MCF 10A (cell line): ENCODE measurements around the gene F7. TPM values are rescaled to one million over a fixed set of nuclear protein-coding genes. Genes with fewer than 3 reads are reported as not detected.

Experiments used
- BruUV-seq: library from RNA; stranded (reverse); fragments of 400-500 nt; replicated peaks from 2 replicates; lab custom pipeline; 2021; lab: Mats Ljungman, UMichigan
- CTCF ChIA-PET: fragments of 300-600 bp; sonication (Branson Sonifier 250); formaldehyde crosslinking; extraction: SDS; loops from one replicate; lab custom pipeline; 2021; ENCODE audit warnings: antibody characterized with exemption, inconsistent platforms; lab: Yijun Ruan, JAX
- POLR2A ChIA-PET: fragments of 300-600, 350-650 bp; sonication (Branson Sonifier 250); formaldehyde crosslinking; extraction: SDS; loops from one replicate; lab custom pipeline; 2020; ENCODE audit warnings: antibody characterized with exemption, inconsistent platforms; lab: Yijun Ruan, JAX
- DNase-seq: peaks from one replicate; pipeline ENCODE4 v3.0.0-alpha.2; 2018; ENCODE audit not compliant: unreplicated experiment
- H3K27ac Mint-ChIP-seq: one replicate; pipeline ENCODE4 v1.8.0; 2022; ENCODE audit warnings: mild to moderate bottlenecking, low read depth, mixed read lengths; ENCODE audit not compliant: unreplicated experiment
- H3K27me3 Mint-ChIP-seq: one replicate; pipeline ENCODE4 v1.8.0; 2022; ENCODE audit warnings: mixed read lengths; ENCODE audit not compliant: insufficient read depth, unreplicated experiment
- H3K36me3 Mint-ChIP-seq: one replicate; pipeline ENCODE4 v1.8.0; 2022; ENCODE audit warnings: mild to moderate bottlenecking, moderate library complexity, mixed read lengths; ENCODE audit not compliant: insufficient read depth, unreplicated experiment
- H3K4me1 Mint-ChIP-seq: one replicate; pipeline ENCODE4 v1.8.0; 2022; ENCODE audit warnings: mixed read lengths; ENCODE audit not compliant: insufficient read depth, unreplicated experiment
- H3K4me3 Mint-ChIP-seq: one replicate; pipeline ENCODE4 v1.8.0; 2022; ENCODE audit warnings: mild to moderate bottlenecking, moderate library complexity, mixed read lengths; ENCODE audit not compliant: unreplicated experiment
- H3K9me3 Mint-ChIP-seq: one replicate; pipeline ENCODE4 v1.8.0; 2022; ENCODE audit warnings: mixed read lengths; ENCODE audit not compliant: unreplicated experiment
- intact Hi-C: fragments of 100-400 bp; cut with micrococcal nuclease; formaldehyde crosslinking; loops from 2 replicates; pipeline ENCODE4 v1.14.1; 2022
- total RNA-seq: library from RNA; stranded (reverse); gene quantifications from 2 replicates; pipeline ENCODE4 v1.2.3, GENCODE V29; 2022
- TF ChIP-seq, protein P1 (sequence below): fragments of 200-600 bp; IDR thresholded peaks from one replicate; pipeline ENCODE4 v1.8.0; 2022; ENCODE audit warnings: antibody characterized with exemption, mild to moderate bottlenecking; ENCODE audit not compliant: unreplicated experiment

F7 gene
- total RNA-seq, 1 experiment from 2014 or later: not detected

DNA sequence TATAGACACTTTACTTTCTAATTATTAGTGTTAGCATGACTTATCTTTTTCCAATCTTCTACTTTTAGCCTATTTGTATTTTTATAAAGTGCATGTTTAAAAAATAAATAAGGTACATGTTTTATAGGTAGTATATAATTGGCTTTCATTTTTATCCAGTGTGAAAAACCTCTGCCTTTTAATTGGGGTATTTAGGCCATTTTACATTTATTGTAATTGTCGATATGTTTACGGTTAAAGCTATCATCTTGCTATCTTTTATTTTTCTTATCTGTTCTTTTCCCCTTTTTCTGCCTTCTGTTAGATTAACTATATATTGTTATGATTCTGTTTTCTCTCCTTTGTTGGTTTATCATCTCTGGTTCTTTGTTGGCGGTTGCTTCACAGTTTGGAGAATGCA is 62.0 kb downstream of the F7 start:
- no TSS peak for BruUV-seq
- no peak overlapping the region for H3K4me3 Mint-ChIP-seq

DNA sequence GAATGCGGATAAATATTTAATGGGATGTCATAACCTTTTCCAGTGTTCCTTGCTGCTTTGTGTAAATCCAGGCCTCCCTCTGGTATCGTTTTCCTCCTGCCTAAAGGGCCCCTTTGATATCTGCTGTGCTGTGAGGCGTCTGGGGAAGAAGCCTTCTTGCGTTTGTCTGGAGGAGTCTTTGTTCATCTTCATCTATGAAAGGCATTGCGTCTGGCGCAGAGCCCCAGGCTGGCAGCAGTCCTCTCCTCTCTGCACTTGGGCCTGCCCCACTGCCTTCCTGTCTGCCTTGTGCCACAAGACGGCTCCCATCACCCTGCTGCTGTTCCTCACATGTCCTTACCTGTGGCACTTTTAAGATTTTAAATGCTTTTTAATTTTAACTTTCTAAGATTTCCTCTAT is 62.6 kb downstream of the F7 start:
- BruUV-seq: no TSS peak
- Mint-ChIP-seq H3K27me3 (peaks cover 7% of the 10 kb centered on the region), H3K9me3 (peaks cover 18% of the 10 kb centered on the region), H3K4me1 (no peaks in the 10 kb centered on the region), H3K4me3 (no peak overlapping the region), H3K36me3 (peaks cover 40% of the 10 kb centered on the region), H3K27ac (no peak overlapping the region)
- CTCF ChIA-PET: no interaction called here
- intact Hi-C loops: no loop called here
- DNase-seq: no peak
- TF ChIP-seq, protein P1, sequence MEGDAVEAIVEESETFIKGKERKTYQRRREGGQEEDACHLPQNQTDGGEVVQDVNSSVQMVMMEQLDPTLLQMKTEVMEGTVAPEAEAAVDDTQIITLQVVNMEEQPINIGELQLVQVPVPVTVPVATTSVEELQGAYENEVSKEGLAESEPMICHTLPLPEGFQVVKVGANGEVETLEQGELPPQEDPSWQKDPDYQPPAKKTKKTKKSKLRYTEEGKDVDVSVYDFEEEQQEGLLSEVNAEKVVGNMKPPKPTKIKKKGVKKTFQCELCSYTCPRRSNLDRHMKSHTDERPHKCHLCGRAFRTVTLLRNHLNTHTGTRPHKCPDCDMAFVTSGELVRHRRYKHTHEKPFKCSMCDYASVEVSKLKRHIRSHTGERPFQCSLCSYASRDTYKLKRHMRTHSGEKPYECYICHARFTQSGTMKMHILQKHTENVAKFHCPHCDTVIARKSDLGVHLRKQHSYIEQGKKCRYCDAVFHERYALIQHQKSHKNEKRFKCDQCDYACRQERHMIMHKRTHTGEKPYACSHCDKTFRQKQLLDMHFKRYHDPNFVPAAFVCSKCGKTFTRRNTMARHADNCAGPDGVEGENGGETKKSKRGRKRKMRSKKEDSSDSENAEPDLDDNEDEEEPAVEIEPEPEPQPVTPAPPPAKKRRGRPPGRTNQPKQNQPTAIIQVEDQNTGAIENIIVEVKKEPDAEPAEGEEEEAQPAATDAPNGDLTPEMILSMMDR: no peak
- POLR2A ChIA-PET: no interaction called here

More for the DNA sequence above, 62.0 kb downstream of the F7 start:
- POLR2A ChIA-PET: no interaction called here
- peaks cover 18% of the 10 kb centered on the region for H3K9me3 Mint-ChIP-seq
- DNase-seq: no peak
- no peaks in the 10 kb centered on the region for H3K4me1 Mint-ChIP-seq
- CTCF ChIA-PET: no interaction called here
- H3K36me3 Mint-ChIP-seq: peaks cover 34% of the 10 kb centered on the region
- intact Hi-C loops: no loop called here
- peaks cover 12% of the 10 kb centered on the region for H3K27me3 Mint-ChIP-seq
- TF ChIP-seq, protein P1: no peak
- no peak overlapping the region for H3K27ac Mint-ChIP-seq

GRCh38 chr13:113169277-113170272 is 64.0 kb downstream of the F7 start:
- no peaks in the 10 kb centered on the region for H3K4me1 Mint-ChIP-seq
- CTCF ChIA-PET: no interaction called here

More at GRCh38 chr13:113169277-113170272, 64.0 kb downstream of the F7 start:
- peaks cover 18% of the 10 kb centered on the region for H3K9me3 Mint-ChIP-seq
- H3K27ac Mint-ChIP-seq: no peak overlapping the region
- POLR2A ChIA-PET: interaction anchor here (0.7 to 1.3 kb wide), 2 partner anchors 9 to 38 kb away, joined by 3 to 4 read pairs; no protein-coding TSS in a partner anchor
- no peak overlapping the region for H3K4me3 Mint-ChIP-seq
- H3K27me3 Mint-ChIP-seq: no peaks in the 10 kb centered on the region
- TF ChIP-seq, protein P1: no peak
- no peak for DNase-seq
- BruUV-seq: no TSS peak
- H3K36me3 Mint-ChIP-seq: peaks cover 48% of the 10 kb centered on the region
- intact Hi-C loops: no loop called here

Other genes with a start within 250 kb of the F7 start
- gene MCF2L, start 136.6 kb upstream of the F7 start, total RNA-seq: not detected in 2 replicates
- not detected in 2 replicates for gene F10, start 17.0 kb downstream of the F7 start, total RNA-seq
- gene PROZ, start 52.9 kb downstream of the F7 start, total RNA-seq: not detected in 2 replicates
- 60.7 and 63.4 TPM in 2 replicates for gene PCID2, start 102.9 kb downstream of the F7 start, total RNA-seq
- gene CUL4A, start 103.8 kb downstream of the F7 start, total RNA-seq: 74.7 and 85.9 TPM in 2 replicates
- gene LAMP1, start 191.4 kb downstream of the F7 start, total RNA-seq: 141 and 150 TPM in 2 replicates